Esophagus muscularis mucosa (tissue), 4 donors: ENCODE results near the gene PTCD3. TPM values are rescaled to one million over a fixed set of nuclear protein-coding genes. Genes with fewer than 3 reads are reported as not detected.

Experiments used
- DNase-seq: peaks from one replicate; pipeline ENCODE4 v3.0.0-alpha.2; 2017; ENCODE audit errors: extremely low spot score
- H3K27ac ChIP-seq, 4 donors: fragments of 200-600 bp; sonication (generic); replicated peaks in 1 of 4; 1 replicate in 3 of 4; 2 replicates in 1 of 4; pipeline ENCODE4 v1.5.1; 2016 to 2019; ENCODE audit warnings: mild to moderate bottlenecking in 1 of 4
- H3K27me3 ChIP-seq, 4 donors: fragments of 200-600 bp; sonication (generic); one replicate each; pipeline versions ENCODE4 v1.5.1 to v1.6.0; 2016 to 2019
- H3K36me3 ChIP-seq, 4 donors: fragments of 200-600 bp; sonication (generic); one replicate each; pipeline ENCODE4 v1.5.1; 2016 to 2019
- H3K4me1 ChIP-seq, 4 donors: fragments of 200-600 bp; sonication (generic); one replicate each; pipeline ENCODE4 v1.5.1; 2016 to 2019
- H3K4me3 ChIP-seq, 4 donors: fragments of 200-600 bp; sonication (generic); 1 replicate in 2 of 4; 2 replicates in 2 of 4; pipeline ENCODE4 v1.5.1; 2016 to 2019; ENCODE audit warnings: mild to moderate bottlenecking in 4 of 4, moderate library complexity in 1 of 4
- H3K9me3 ChIP-seq, 4 donors: fragments of 200-600 bp; sonication (generic); 1 replicate in 3 of 4; 2 replicates in 1 of 4; pipeline ENCODE4 v1.5.1; 2016 to 2019
- EP300 ChIP-seq: sonication (generic); formaldehyde crosslinking; IDR thresholded peaks from one replicate; pipeline ENCODE4 v1.6.1; 2017; ENCODE audit warnings: antibody characterized with exemption
- POLR2A ChIP-seq: fragments of 450-650 bp; IDR thresholded peaks from one replicate; pipeline ENCODE4 v1.6.1; 2017; ENCODE audit warnings: antibody characterized with exemption, moderate library complexity, mild to moderate bottlenecking, low read depth
- POLR2AphosphoS5 ChIP-seq, 2 donors: sonication (generic); formaldehyde crosslinking; IDR thresholded peaks; one replicate each; pipeline ENCODE4 v1.6.1; 2017; ENCODE audit warnings: antibody characterized with exemption in 2 of 2
- WGBS: methylation state at CpG from one replicate; pipeline ENCODE4 v1.1.5; 2018; 5-methylcytosine and 5-hydroxymethylcytosine counted together
- intact Hi-C: fragments of 100-400 bp; cut with DNase I; formaldehyde crosslinking; loops from one replicate; pipeline ENCODE4 v1.15.1; 2023
- total RNA-seq, 4 donors: library from RNA; depleted of rRNA; stranded (reverse); fragments of >200 nt; gene quantifications; one replicate each; pipeline versions ENCODE4 v1.1.0 to v1.2.1, GENCODE V29; 2016
- TF ChIP-seq, protein P1 (sequence below), 3 experiments: fragments of 200-600 bp in 2 of 3; fragments of 450-650 bp in 1 of 3; sonication (generic) in 2 of 3; IDR thresholded peaks; one replicate each; pipeline ENCODE4 v1.5.1; 2017 to 2019; ENCODE audit warnings: antibody characterized with exemption in 3 of 3, mild to moderate bottlenecking in 2 of 3, moderate library complexity in 1 of 3

PTCD3 gene
- total RNA-seq, 4 donors from 2014 or later: 40.4 to 65.1 (median 45.5) TPM

DNA sequence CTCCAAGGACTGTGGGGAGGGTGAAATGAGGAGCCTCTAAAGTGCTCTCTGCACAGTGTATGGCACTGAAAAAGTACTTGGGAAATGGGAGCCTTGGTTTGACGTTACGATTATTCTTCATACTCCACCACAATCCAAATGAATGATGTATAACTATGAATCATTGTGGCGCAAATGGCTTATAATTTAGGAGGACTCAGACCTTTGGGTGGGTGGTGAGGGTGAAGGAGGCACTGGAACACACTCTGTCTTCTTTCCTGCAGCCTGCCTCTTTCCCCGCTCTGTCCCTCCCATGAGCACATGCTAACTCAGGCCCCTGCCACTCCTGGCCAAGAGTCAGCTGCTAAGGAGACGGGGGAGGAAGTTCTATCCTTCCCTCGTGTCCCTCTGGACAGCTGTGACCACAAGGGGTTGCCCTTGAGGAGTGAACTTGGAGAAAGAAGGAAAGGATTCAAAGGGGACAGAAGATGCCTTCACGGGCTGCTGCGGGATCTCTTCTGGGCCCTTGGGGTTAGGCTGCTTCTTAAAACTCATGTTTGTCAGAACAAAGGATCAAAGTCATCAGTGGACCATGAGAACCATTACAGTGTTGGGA lies 36.8 kb upstream of the PTCD3 start:
- Histone ChIP-seq H3K36me3 (peaks cover 27 to 68% (median 55%) of the 10 kb centered on the region in 4 donors), H3K27me3 (no peaks in the 10 kb centered on the region), H3K9me3 (no peaks in the 10 kb centered on the region), H3K27ac (no peak overlapping the region), H3K4me1 (peaks cover 13 to 25% (median 23%) of the 10 kb centered on the region in 4 donors), H3K4me3 (no peak overlapping the region)
- intact Hi-C loops: no loop called here
- TF ChIP-seq POLR2AphosphoS5 (IDR thresholded peaks at IDR 0.05) (peak in 1 of 2 donors; percentile 5), EP300 (no peak)
- TF ChIP-seq, protein P1, sequence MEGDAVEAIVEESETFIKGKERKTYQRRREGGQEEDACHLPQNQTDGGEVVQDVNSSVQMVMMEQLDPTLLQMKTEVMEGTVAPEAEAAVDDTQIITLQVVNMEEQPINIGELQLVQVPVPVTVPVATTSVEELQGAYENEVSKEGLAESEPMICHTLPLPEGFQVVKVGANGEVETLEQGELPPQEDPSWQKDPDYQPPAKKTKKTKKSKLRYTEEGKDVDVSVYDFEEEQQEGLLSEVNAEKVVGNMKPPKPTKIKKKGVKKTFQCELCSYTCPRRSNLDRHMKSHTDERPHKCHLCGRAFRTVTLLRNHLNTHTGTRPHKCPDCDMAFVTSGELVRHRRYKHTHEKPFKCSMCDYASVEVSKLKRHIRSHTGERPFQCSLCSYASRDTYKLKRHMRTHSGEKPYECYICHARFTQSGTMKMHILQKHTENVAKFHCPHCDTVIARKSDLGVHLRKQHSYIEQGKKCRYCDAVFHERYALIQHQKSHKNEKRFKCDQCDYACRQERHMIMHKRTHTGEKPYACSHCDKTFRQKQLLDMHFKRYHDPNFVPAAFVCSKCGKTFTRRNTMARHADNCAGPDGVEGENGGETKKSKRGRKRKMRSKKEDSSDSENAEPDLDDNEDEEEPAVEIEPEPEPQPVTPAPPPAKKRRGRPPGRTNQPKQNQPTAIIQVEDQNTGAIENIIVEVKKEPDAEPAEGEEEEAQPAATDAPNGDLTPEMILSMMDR (IDR thresholded peaks at IDR 0.05): no peak
- 81% methylated on average over 8 of the region's 8 CpGs for WGBS
- DNase-seq: no peak

DNA sequence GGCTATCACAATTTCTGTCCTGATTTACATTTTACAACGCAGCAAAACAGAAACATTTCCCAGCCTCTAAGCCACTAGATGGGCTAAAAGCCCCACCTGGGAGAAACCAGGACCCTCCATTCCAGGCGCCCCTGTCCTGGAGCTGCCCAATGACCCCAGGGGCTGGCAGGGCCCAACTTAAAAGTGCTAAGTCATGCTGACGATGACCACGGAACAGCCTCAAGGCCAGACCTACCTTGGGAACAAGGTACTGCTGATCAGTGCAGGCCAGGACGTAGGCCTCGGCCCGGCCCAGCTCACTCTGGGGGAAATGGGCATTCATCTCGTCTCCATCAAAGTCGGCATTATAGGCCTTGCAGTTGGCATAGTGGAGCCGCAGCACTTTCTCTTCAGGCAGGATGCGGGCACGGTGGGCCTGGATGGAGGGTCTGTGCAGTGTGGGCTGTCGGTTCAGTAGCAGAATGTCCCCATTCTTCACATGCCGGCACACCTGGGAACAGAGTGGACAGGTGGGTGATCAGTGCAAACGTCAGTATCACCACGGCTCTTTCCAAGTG lies 36.2 kb upstream of the PTCD3 start:
- TF ChIP-seq POLR2A: no peak
- TF ChIP-seq POLR2AphosphoS5 (IDR thresholded peaks at IDR 0.05): no peak
- TF ChIP-seq, protein P1 (IDR thresholded peaks at IDR 0.05): no peak
- TF ChIP-seq EP300: no peak
- Histone ChIP-seq H3K4me1 (peaks cover 13 to 25% (median 23%) of the 10 kb centered on the region in 4 donors), H3K36me3 (peaks cover 26 to 68% (median 55%) of the 10 kb centered on the region in 4 donors), H3K27me3 (no peaks in the 10 kb centered on the region), H3K27ac (no peak overlapping the region), H3K9me3 (no peaks in the 10 kb centered on the region), H3K4me3 (no peak overlapping the region)
- no peak for DNase-seq
- WGBS: 96% methylated on average over 5 of the region's 16 CpGs
- intact Hi-C loops: loop anchor here (10.0 kb wide), 1 partner anchor 345 kb away; no protein-coding TSS in a partner anchor

DNA sequence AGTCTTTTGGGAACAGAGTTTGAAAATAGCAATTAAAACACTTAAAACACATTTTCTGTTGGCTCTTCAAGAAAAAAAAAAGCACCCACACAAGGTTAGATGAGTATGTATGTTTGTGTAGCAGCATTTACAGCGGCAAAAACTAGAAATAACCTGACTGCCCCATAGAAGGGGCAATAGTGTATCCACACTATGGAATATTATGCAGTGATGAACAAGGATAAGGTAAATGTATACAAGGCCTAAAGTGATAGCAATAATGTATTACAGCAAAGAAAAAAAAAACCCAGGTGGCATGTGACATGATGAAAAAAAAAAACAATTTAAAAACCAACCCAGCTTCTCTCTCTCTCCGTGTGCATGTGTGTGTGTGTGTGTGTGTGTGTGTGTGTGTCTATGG lies 35.2 kb upstream of the PTCD3 start:
- Histone ChIP-seq H3K4me1 (peaks cover 13 to 28% (median 27%) of the 10 kb centered on the region in 4 donors), H3K27me3 (no peaks in the 10 kb centered on the region), H3K36me3 (peaks cover 24 to 65% (median 50%) of the 10 kb centered on the region in 4 donors), H3K4me3 (no peak overlapping the region), H3K9me3 (no peaks in the 10 kb centered on the region), H3K27ac (no peak overlapping the region)
- no peak for DNase-seq
- whole genome bisulfite sequencing: 76% methylated on average over 2 of the region's 2 CpGs
- intact Hi-C loops: loop anchor here (10.0 kb wide), 1 partner anchor 346 kb away; no protein-coding TSS in a partner anchor
- TF ChIP-seq EP300: no peak
- TF ChIP-seq, protein P1 (IDR thresholded peaks at IDR 0.05): no peak
- TF ChIP-seq POLR2AphosphoS5 (IDR thresholded peaks at IDR 0.05): no peak
- TF ChIP-seq POLR2A: no peak

DNA sequence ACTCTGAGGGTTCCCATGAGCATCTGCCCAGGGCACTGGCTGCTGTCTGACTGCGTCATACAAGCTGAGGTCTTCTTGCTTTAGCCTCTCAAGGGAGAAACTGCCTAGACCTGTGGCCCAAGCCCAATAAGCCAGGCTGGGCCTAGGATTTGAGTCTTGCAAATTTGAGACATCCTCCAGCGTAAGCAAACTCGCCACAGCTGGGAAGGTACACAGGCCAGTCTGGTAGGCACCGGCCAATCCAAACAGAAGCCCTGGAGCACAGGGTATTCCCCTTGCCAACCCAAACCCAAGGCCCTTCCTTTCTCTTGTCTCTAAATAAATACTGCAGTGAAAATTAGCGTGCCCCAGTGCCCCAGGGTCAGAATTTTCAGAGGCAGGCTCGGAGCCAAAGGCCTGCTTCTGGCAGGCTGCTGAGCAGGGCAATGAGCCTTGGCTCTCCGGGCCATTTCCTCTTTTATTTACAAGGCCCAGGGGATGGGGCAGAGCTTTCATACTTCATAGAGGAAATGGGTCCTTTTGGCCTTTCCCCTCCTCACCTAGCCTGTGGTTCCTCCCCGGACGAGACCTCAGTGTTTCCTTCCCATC lies 33.7 kb upstream of the PTCD3 start:
- WGBS: 30% methylated on average over 9 of the region's 9 CpGs
- DNase-seq: no peak
- H3K27ac ChIP-seq: peak overlapping the region; percentile 52 to 67 (median 58)
- intact Hi-C loops: loop anchor here (2.0 to 10.0 kb wide), 2 partner anchors 242 to 348 kb away; no protein-coding TSS in a partner anchor
- no peaks in the 10 kb centered on the region for H3K9me3 ChIP-seq
- TF ChIP-seq POLR2AphosphoS5 (IDR thresholded peaks at IDR 0.05): peak; percentile 29 to 50
- no peak for TF ChIP-seq POLR2A
- no peaks in the 10 kb centered on the region for H3K27me3 ChIP-seq
- H3K36me3 ChIP-seq: peaks cover 24 to 72% (median 59%) of the 10 kb centered on the region in 4 donors
- H3K4me3 ChIP-seq: no peak overlapping the region
- peaks cover 13 to 42% (median 39%) of the 10 kb centered on the region in 4 donors for H3K4me1 ChIP-seq

DNA sequence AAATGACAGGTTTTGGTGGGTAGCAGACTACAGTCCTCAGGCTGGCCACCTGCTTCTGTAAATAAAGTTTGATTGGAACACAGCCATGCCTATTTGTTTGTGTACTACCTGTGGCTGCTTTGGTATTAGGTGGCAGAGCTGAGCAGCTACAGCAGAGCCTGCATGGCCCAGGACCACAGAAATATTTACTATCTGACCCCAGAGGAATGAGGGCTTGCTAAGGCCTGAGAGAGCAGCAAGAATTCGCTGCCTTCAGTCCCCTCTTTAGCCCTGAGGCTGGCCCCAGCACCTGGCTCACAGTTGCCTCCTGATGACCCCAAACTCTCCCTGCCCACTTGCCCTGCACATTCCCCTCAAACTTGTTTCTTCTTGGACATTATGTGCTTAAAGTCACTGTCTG lies 32.8 kb upstream of the PTCD3 start:
- Histone ChIP-seq H3K4me1 (peaks cover 13 to 43% (median 36%) of the 10 kb centered on the region in 4 donors), H3K27ac (peak overlapping the region in 2 of 4 donors; percentile 55 to 67), H3K4me3 (no peak overlapping the region), H3K36me3 (peaks cover 24 to 73% (median 64%) of the 10 kb centered on the region in 4 donors), H3K27me3 (no peaks in the 10 kb centered on the region), H3K9me3 (no peaks in the 10 kb centered on the region)
- WGBS: 92% methylated on average over 1 of the region's 1 CpG
- no peak for DNase-seq
- intact Hi-C loops: loop anchor here (2.0 to 10.0 kb wide), 2 partner anchors 242 to 348 kb away; no protein-coding TSS in a partner anchor
- no peak for TF ChIP-seq EP300
- TF ChIP-seq POLR2AphosphoS5 (IDR thresholded peaks at IDR 0.05): no peak
- no peak for TF ChIP-seq POLR2A
- TF ChIP-seq, protein P1 (IDR thresholded peaks at IDR 0.05): no peak
